KG1 (cell line): ENCODE data around the gene LIX1L.
"Not testable (repeated sequence)": the region's sequence is repeated elsewhere in the genome, so short reads cannot be mapped to it uniquely, and the experiment has no call there.

Experiments
- DNase-seq: peaks from one replicate; lab custom pipeline; 2025; lab: John Stamatoyannopoulos, UW

Gene LIX1L

GRCh38 chr1:145936247-145936646, 21.6 kb downstream of the LIX1L start:
- DNase-seq, result no peak

- no peak for DNase-seq
These were observed 22.1 kb downstream of the LIX1L start for GRCh38 chr1:145935708-145936107.

GRCh38 chr1:145932522-145933009, 25.3 kb downstream of the LIX1L start:
- peak; percentile 36 for DNase-seq

- DNase-seq, result no peak
These were observed 29.7 kb downstream of the LIX1L start for GRCh38 chr1:145927916-145928643.

GRCh38 chr1:145927063-145927886, 30.5 kb downstream of the LIX1L start, which contains the start of gene RBM8A:
Gene RBM8A (minus strand): TSS chr1:145927484. CDS start chr1:145927426, 58 bp downstream.
- DNase-seq, result peak; percentile 97

- no peak for DNase-seq
These were observed 31.1 kb downstream of the LIX1L start for GRCh38 chr1:145926686-145927062.

- DNase-seq, result no peak
These were observed 35.6 kb downstream of the LIX1L start for GRCh38 chr1:145922266-145922665.

GRCh38 chr1:145920297-145920696, 37.5 kb downstream of the LIX1L start:
- not testable (repeated sequence) for DNase-seq

GRCh38 chr1:145918992-145919939, 38.6 kb downstream of the LIX1L start:
- no peak for DNase-seq

GRCh38 chr1:145918144-145918991, 39.4 kb downstream of the LIX1L start, which contains the start of gene PEX11B:
Gene PEX11B (minus strand): TSS chr1:145918717. CDS start chr1:145918688, 29 bp downstream.
- peak; percentile 95 for DNase-seq

- no peak for DNase-seq
These were observed 40.2 kb downstream of the LIX1L start for GRCh38 chr1:145917595-145917994.

GRCh38 chr1:145916745-145917144, 41.1 kb downstream of the LIX1L start:
- DNase-seq, result no peak

GRCh38 chr1:145912128-145912641, 45.6 kb downstream of the LIX1L start:
- DNase-seq, result no peak

- no peak for DNase-seq
These were observed 49.2 kb downstream of the LIX1L start for GRCh38 chr1:145908653-145909052.

- DNase-seq, result no peak
These were observed 50.7 kb downstream of the LIX1L start for GRCh38 chr1:145906954-145907753.

- no peak for DNase-seq
These were observed 56.4 kb downstream of the LIX1L start for GRCh38 chr1:145901312-145902021.

GRCh38 chr1:145898756-145899155, 59.1 kb downstream of the LIX1L start:
- no peak for DNase-seq

- DNase-seq, result no peak
These were observed 59.8 kb downstream of the LIX1L start for GRCh38 chr1:145897969-145898368.

GRCh38 chr1:145895471-145895870, 62.3 kb downstream of the LIX1L start:
- DNase-seq, result no peak
